AG10803 (cell line): ENCODE measurements around the gene AFG1L.

Experiments
- DNase-seq: peaks from one replicate; pipeline ENCODE4 v3.0.0; 2010; ENCODE audit warnings: low read depth
- H3K4me3 ChIP-seq: 2 replicates; pipeline ENCODE4 v1.5.1; 2011; ENCODE audit warnings: mild to moderate bottlenecking, low read length, control low read depth
- TF ChIP-seq, protein P1 (sequence below): conservative IDR thresholded peaks from 2 replicates; pipeline ENCODE4 v1.5.1; 2011; ENCODE audit warnings: mild to moderate bottlenecking, low read length, control low read depth, inconsistent platforms

AFG1L gene

GRCh38 chr6:108489699-108490098 lies 194.8 kb downstream of the AFG1L start:
- TF ChIP-seq, protein P1, sequence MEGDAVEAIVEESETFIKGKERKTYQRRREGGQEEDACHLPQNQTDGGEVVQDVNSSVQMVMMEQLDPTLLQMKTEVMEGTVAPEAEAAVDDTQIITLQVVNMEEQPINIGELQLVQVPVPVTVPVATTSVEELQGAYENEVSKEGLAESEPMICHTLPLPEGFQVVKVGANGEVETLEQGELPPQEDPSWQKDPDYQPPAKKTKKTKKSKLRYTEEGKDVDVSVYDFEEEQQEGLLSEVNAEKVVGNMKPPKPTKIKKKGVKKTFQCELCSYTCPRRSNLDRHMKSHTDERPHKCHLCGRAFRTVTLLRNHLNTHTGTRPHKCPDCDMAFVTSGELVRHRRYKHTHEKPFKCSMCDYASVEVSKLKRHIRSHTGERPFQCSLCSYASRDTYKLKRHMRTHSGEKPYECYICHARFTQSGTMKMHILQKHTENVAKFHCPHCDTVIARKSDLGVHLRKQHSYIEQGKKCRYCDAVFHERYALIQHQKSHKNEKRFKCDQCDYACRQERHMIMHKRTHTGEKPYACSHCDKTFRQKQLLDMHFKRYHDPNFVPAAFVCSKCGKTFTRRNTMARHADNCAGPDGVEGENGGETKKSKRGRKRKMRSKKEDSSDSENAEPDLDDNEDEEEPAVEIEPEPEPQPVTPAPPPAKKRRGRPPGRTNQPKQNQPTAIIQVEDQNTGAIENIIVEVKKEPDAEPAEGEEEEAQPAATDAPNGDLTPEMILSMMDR, result no peak
- H3K4me3 ChIP-seq, result no peak overlapping the region
- DNase-seq, result no peak

GRCh38 chr6:108492131-108492766 lies 197.4 kb downstream of the AFG1L start:
- peak; percentile 58 for DNase-seq

GRCh38 chr6:108494434-108494833 lies 199.6 kb downstream of the AFG1L start:
- DNase-seq, result no peak
- no peak overlapping the region for H3K4me3 ChIP-seq
- TF ChIP-seq, protein P1, result no peak

More at GRCh38 chr6:108492131-108492766, 197.4 kb downstream of the AFG1L start:
- H3K4me3 ChIP-seq, result no peak overlapping the region
- TF ChIP-seq, protein P1, result peak; percentile 82

GRCh38 chr6:108497883-108498282 lies 203.0 kb downstream of the AFG1L start:
- DNase-seq, result peak; percentile 42
- no peak overlapping the region for H3K4me3 ChIP-seq
- TF ChIP-seq, protein P1, result peak; percentile 63

- peak; percentile 23 for DNase-seq
- TF ChIP-seq, protein P1, result no peak
These were observed 206.7 kb downstream of the AFG1L start for GRCh38 chr6:108501559-108501958.

DNA sequence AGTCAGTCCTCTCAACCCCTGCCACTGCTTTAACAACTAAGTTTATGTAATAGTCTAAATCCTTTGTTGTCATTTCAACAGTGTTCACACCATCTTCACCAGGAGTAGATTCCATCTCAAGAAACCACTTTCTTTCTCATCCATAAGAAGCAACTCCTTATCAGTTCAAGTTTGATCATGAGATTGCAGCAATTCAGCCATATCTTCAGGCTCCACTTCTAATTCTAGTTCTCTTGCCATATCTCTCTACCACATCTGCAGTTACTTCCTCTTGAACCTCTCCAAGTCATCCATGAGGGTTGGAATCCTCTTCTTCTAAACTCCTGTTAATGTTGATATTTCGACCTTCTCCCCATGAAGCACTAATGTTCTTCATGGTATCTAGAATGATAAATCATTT lies 208.0 kb downstream of the AFG1L start:
- DNase-seq, result no peak
- H3K4me3 ChIP-seq, result no peak overlapping the region
- TF ChIP-seq, protein P1, result no peak

More at GRCh38 chr6:108501559-108501958, 206.7 kb downstream of the AFG1L start:
- H3K4me3 ChIP-seq, result no peak overlapping the region

DNA sequence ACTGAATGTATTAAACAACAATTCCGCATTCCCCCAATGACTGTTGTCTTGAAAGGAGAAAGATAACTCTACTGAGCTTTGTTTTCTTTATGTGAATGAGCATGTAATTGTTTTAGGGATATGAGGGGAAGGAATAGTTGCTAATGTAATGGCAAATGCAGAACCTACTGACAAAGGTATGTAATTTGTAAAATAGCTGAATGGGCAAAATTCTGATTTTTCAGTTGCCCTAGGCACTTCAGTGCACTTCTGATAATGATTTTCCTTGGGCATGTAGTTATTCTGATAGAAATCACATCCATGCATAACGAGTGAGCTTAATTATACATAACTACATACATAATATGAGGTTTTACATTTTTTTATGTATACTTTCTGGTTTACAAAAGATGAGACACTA lies 212.5 kb downstream of the AFG1L start:
- no peak for DNase-seq
- no peak overlapping the region for H3K4me3 ChIP-seq
- TF ChIP-seq, protein P1, result no peak
